HepG2 (cell line): ENCODE measurements around the gene TBKBP1. TPM values are rescaled to one million over a fixed set of nuclear protein-coding genes. Genes with fewer than 3 reads are reported as not detected.

ENCODE experiments used
- ARHGAP35 ChIP-seq: sonication (generic); formaldehyde crosslinking; IDR thresholded peaks from 2 replicates; pipeline ENCODE4 v1.9.0; 2022; ENCODE audit warnings: mild to moderate bottlenecking, inconsistent platforms, moderate library complexity, missing genetic modification reagents, borderline replicate concordance
- HHEX ChIP-seq: IDR thresholded peaks from 2 replicates; pipeline ENCODE4 v1.6.1; 2016; ENCODE audit warnings: control low read depth
- HNRNPUL1 ChIP-seq: fragments of 200-400 bp; formaldehyde crosslinking; IDR thresholded peaks from 2 replicates; pipeline ENCODE4 v1.6.1; 2017; ENCODE audit warnings: low read depth, mild to moderate bottlenecking, low read length, moderate library complexity
- HOMEZ ChIP-seq: IDR thresholded peaks from 2 replicates; pipeline ENCODE4 v1.6.1; 2016; ENCODE audit warnings: low read depth
- HOXA9 ChIP-seq: sonication (generic); formaldehyde crosslinking; IDR thresholded peaks from 2 replicates; pipeline ENCODE4 v1.8.1; 2022; ENCODE audit warnings: missing genetic modification reagents, mild to moderate bottlenecking, moderate library complexity, borderline replicate concordance
- NONO ChIP-seq, 2 experiments: fragments of 450-650 bp in 1 of 2; sonication (generic) in 1 of 2; formaldehyde crosslinking in 1 of 2; IDR thresholded peaks in 1 of 2; conservative IDR thresholded peaks in 1 of 2; 2 replicates each; pipeline versions ENCODE4 v1.6.1 to v1.8.0; 2017 to 2022; ENCODE audit warnings: mild to moderate bottlenecking in 1 of 2, missing genetic modification reagents in 1 of 2, moderate library complexity in 1 of 2
- PHF20 ChIP-seq: sonication (generic); formaldehyde crosslinking; IDR thresholded peaks from 2 replicates; pipeline ENCODE4 v1.5.0; 2020; ENCODE audit warnings: mild to moderate bottlenecking, missing genetic modification reagents
- SMARCC2 ChIP-seq: fragments of 450-650 bp; IDR thresholded peaks from 2 replicates; pipeline ENCODE4 v1.6.1; 2017; ENCODE audit warnings: antibody characterized with exemption, mild to moderate bottlenecking
- SRF ChIP-seq: IDR thresholded peaks from 2 replicates; pipeline ENCODE4 v1.6.1; 2011; ENCODE audit warnings: mild to moderate bottlenecking, low read depth, low read length, moderate library complexity
- ZNF282 ChIP-seq: fragments of 450-650 bp; IDR thresholded peaks from 2 replicates; pipeline ENCODE4 v1.6.1; 2018; ENCODE audit not compliant: partially characterized antibody
- ZNF44 ChIP-seq: sonication (generic); formaldehyde crosslinking; IDR thresholded peaks from 2 replicates; pipeline ENCODE4 v1.5.1; 2020; ENCODE audit warnings: mild to moderate bottlenecking, missing genetic modification reagents
- ZNF546 ChIP-seq: sonication (generic); formaldehyde crosslinking; conservative IDR thresholded peaks from 2 replicates; pipeline ENCODE4 v1.8.1; 2023; ENCODE audit warnings: mild to moderate bottlenecking, missing genetic modification reagents
- ZNF619 ChIP-seq: sonication (generic); formaldehyde crosslinking; IDR thresholded peaks from 2 replicates; pipeline ENCODE4 v1.4.0; 2020; ENCODE audit warnings: mild to moderate bottlenecking, missing genetic modification reagents
- ZNF746 ChIP-seq: sonication (generic); formaldehyde crosslinking; IDR thresholded peaks from 2 replicates; pipeline ENCODE4 v1.8.0; 2022; ENCODE audit warnings: mild to moderate bottlenecking, missing genetic modification reagents
- ZNF883 ChIP-seq: sonication (generic); formaldehyde crosslinking; IDR thresholded peaks from 2 replicates; pipeline ENCODE4 v1.5.1; 2020; ENCODE audit warnings: mild to moderate bottlenecking, missing genetic modification reagents; ENCODE audit errors: not compliant biosample characterization
- polyA plus RNA-seq, 8 experiments: library from polyadenylated mRNA; depleted of rRNA in 3 of 8; stranded (reverse) in 7 of 8; unstranded in 1 of 8; fragments of >200 nt; fragmentation: Illumina TruSeq in 4 of 8; extraction: Trizol in 4 of 8; gene quantifications; 2 replicates each; pipeline versions ENCODE4 v1.2.1 to v1.2.3, GENCODE V29; 2011 to 2016; ENCODE audit warnings: low read depth in 4 of 8, missing spikeins in 1 of 8, mixed read lengths in 1 of 8; ENCODE audit not compliant: insufficient read depth in 1 of 8
- total RNA-seq, 5 experiments: library from RNA; depleted of rRNA; stranded (reverse); fragments of >200 nt; fragmentation: Illumina TruSeq; extraction: Trizol; gene quantifications; 2 replicates each; pipeline ENCODE4 v1.2.3, GENCODE V29; 2016; ENCODE audit warnings: low read depth in 1 of 5
- TF ChIP-seq, protein P1 (sequence below): sonication (generic); formaldehyde crosslinking; IDR thresholded peaks from 2 replicates; pipeline ENCODE4 v1.4.0; 2020; ENCODE audit warnings: missing genetic modification reagents
- TF ChIP-seq, protein P2 (sequence below), 2 experiments: sonication (generic) in 1 of 2; formaldehyde crosslinking in 1 of 2; IDR thresholded peaks; 2 replicates each; pipeline versions ENCODE4 v1.5.1 to v1.6.1; 2011 to 2020; ENCODE audit warnings: borderline replicate concordance in 1 of 2, low read depth in 1 of 2, low read length in 1 of 2, mild to moderate bottlenecking in 1 of 2, missing genetic modification reagents in 1 of 2, moderate library complexity in 1 of 2
- TF ChIP-seq, protein P3 (sequence below): IDR thresholded peaks from 2 replicates; pipeline ENCODE4 v1.6.1; 2012; ENCODE audit warnings: inconsistent platforms

TBKBP1 gene
- total and polyA plus RNA-seq, 2 of the 13 experiments (the other 11 are each of a cell fraction or from before 2014, with no cell fraction given): 2.6 to 7.0 TPM

DNA sequence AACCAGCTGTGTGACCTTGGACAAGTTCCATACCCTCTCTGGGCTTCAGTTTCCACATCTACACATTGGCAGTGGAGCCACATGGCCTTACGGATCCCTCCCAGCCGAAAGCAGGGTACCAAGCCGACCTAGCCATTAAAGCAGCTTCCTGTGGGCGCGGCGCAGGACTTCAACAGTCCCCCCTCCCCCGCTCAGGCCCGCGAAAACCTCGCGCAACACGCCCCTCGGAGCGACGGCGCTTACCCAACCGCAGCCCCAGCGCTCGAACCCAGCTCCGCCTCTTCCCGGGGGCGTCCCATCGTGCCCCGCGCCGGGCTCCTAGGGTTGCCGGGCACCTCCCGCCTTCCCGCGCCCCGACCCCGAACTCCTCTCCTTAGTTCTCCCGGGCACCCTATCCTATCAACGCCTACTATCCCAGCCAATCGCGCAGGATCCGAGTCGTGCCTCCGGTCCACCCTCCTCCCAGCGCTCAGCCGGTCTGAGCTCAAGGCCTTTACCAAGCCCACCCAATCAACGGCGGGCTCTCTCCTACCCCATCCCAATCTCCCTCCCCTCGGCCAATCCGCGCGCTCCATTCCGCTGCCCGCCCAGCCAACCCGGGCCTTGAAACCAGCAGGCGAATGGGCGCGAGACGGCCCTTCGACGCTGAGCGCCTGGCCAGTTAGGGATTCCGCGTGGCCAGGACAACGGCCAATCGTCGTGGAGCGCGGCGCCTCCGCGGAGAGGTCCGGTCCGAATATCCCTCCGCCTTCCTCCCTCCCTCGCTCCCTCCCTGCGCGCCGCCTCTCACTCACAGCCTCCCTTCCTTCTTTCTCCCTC is 44.6 kb upstream of the TBKBP1 start, which contains the start of gene KPNB1 (continued):
- TF ChIP-seq, protein P1, sequence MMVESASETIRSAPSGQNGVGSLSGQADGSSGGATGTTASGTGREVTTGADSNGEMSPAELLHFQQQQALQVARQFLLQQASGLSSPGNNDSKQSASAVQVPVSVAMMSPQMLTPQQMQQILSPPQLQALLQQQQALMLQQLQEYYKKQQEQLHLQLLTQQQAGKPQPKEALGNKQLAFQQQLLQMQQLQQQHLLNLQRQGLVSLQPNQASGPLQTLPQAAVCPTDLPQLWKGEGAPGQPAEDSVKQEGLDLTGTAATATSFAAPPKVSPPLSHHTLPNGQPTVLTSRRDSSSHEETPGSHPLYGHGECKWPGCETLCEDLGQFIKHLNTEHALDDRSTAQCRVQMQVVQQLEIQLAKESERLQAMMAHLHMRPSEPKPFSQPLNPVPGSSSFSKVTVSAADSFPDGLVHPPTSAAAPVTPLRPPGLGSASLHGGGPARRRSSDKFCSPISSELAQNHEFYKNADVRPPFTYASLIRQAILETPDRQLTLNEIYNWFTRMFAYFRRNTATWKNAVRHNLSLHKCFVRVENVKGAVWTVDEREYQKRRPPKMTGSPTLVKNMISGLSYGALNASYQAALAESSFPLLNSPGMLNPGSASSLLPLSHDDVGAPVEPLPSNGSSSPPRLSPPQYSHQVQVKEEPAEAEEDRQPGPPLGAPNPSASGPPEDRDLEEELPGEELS: peak; percentile 62
- TF ChIP-seq ZNF546 (CRISPR knock-in tag) (0 out of 2 replicates have a peak, but pooled peaks have one; percentile 4), ZNF282 (no peak), SRF (0 out of 2 replicates have a peak, but pooled peaks have one; percentile 17), ZNF44 (no peak), ZNF883 (CRISPR knock-in tag) (peak; percentile 9), HHEX (CRISPR knock-in tag) (no peak), ZNF746 (peak; percentile 90; the same call in 1 of the 2 replicates), HOMEZ (CRISPR knock-in tag) (peak; percentile 86; the same call in 1 of the 2 replicates), ZNF619 (CRISPR knock-in tag) (no peak; the same call in 1 of the 2 replicates), SMARCC2 (no peak), NONO (IDR thresholded peaks at IDR 0.05) (no peak), NONO (CRISPR knock-in tag; conservative IDR thresholded peaks at IDR 0.05) (peak; percentile 86), HNRNPUL1 (peak; percentile 76; the same call in 1 of the 2 replicates), HOXA9 (peak; percentile 93), ARHGAP35 (CRISPR knock-in tag) (peak; percentile 76; the same call in 1 of the 2 replicates), PHF20 (CRISPR knock-in tag) (peak; percentile 84)
- TF ChIP-seq, protein P2, sequence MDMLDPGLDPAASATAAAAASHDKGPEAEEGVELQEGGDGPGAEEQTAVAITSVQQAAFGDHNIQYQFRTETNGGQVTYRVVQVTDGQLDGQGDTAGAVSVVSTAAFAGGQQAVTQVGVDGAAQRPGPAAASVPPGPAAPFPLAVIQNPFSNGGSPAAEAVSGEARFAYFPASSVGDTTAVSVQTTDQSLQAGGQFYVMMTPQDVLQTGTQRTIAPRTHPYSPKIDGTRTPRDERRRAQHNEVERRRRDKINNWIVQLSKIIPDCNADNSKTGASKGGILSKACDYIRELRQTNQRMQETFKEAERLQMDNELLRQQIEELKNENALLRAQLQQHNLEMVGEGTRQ (IDR thresholded peaks at IDR 0.05; ENCODE audit: low read depth, low read length): no peak
- TF ChIP-seq, protein P2 (CRISPR knock-in tag; IDR thresholded peaks at IDR 0.05; ENCODE audit: borderline replicate concordance): peak; percentile 76
- TF ChIP-seq, protein P3, sequence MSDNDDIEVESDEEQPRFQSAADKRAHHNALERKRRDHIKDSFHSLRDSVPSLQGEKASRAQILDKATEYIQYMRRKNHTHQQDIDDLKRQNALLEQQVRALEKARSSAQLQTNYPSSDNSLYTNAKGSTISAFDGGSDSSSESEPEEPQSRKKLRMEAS: peak; percentile 97
